IPS-18c (cell line): ENCODE data around the gene ITFG1.
"Not testable (repeated sequence)": the region's sequence is repeated elsewhere in the genome, so short reads cannot be mapped to it uniquely, and the experiment has no call there.

Experiments
- H3K4me3 ChIP-seq: 2 replicates; pipeline ENCODE4 v1.7.0; 2013; ENCODE audit warnings: low read depth, mild to moderate bottlenecking, low read length, moderate library complexity; ENCODE audit not compliant: insufficient read depth
- H3K9me3 ChIP-seq: one replicate; pipeline ENCODE4 v1.6.1; 2013; ENCODE audit warnings: mild to moderate bottlenecking, low read length, moderate library complexity; ENCODE audit not compliant: control insufficient read depth, insufficient read depth

Gene ITFG1

GRCh38 chr16:47241061-47241460 is 219.8 kb downstream of the ITFG1 start:
- H3K9me3 ChIP-seq = no peaks in the 10 kb centered on the region
- no peak overlapping the region for H3K4me3 ChIP-seq

- H3K4me3 ChIP-seq = no peak overlapping the region
Observed at GRCh38 chr16:47236716-47237115, 224.1 kb downstream of the ITFG1 start.

GRCh38 chr16:47230296-47230695 is 230.6 kb downstream of the ITFG1 start:
- Histone ChIP-seq H3K4me3 (no peak overlapping the region), H3K9me3 (no peaks in the 10 kb centered on the region)

More at GRCh38 chr16:47236716-47237115, 224.1 kb downstream of the ITFG1 start:
- H3K9me3 ChIP-seq = no peaks in the 10 kb centered on the region

- Histone ChIP-seq H3K4me3 (no peak overlapping the region), H3K9me3 (no peaks in the 10 kb centered on the region)
Observed at GRCh38 chr16:47229053-47230050, 231.5 kb downstream of the ITFG1 start.

- Histone ChIP-seq H3K9me3 (no peaks in the 10 kb centered on the region), H3K4me3 (no peak overlapping the region)
Observed at GRCh38 chr16:47228241-47228640, 232.6 kb downstream of the ITFG1 start.

- H3K9me3 ChIP-seq = no peaks in the 10 kb centered on the region
Observed at GRCh38 chr16:47213761-47214440, 247.0 kb downstream of the ITFG1 start.

GRCh38 chr16:47211218-47211617 is 249.6 kb downstream of the ITFG1 start:
- H3K4me3 ChIP-seq = no peak overlapping the region
- no peaks in the 10 kb centered on the region for H3K9me3 ChIP-seq

More at GRCh38 chr16:47213761-47214440, 247.0 kb downstream of the ITFG1 start:
- no peak overlapping the region for H3K4me3 ChIP-seq

GRCh38 chr16:47204736-47205504 is 255.9 kb downstream of the ITFG1 start:
- H3K4me3 ChIP-seq = no peak overlapping the region
- no peaks in the 10 kb centered on the region for H3K9me3 ChIP-seq

GRCh38 chr16:47203433-47203832 is 257.4 kb downstream of the ITFG1 start:
- not testable (repeated sequence) for H3K4me3 ChIP-seq, H3K9me3 ChIP-seq

- no peaks in the 10 kb centered on the region for H3K9me3 ChIP-seq
Observed at GRCh38 chr16:47198180-47198575, 262.7 kb downstream of the ITFG1 start.

GRCh38 chr16:47197536-47198179 is 263.2 kb downstream of the ITFG1 start:
- Histone ChIP-seq H3K9me3 (no peaks in the 10 kb centered on the region), H3K4me3 (no peak overlapping the region)

More at GRCh38 chr16:47198180-47198575, 262.7 kb downstream of the ITFG1 start:
- H3K4me3 ChIP-seq = no peak overlapping the region

- no peaks in the 10 kb centered on the region for H3K9me3 ChIP-seq
- no peak overlapping the region for H3K4me3 ChIP-seq
Observed at GRCh38 chr16:47196457-47196856, 264.4 kb downstream of the ITFG1 start.

- Histone ChIP-seq H3K9me3 (no peaks in the 10 kb centered on the region), H3K4me3 (no peak overlapping the region)
Observed at GRCh38 chr16:47182318-47182717, 278.5 kb downstream of the ITFG1 start.

GRCh38 chr16:47181066-47181465 is 279.8 kb downstream of the ITFG1 start:
- not testable (repeated sequence) for H3K9me3 ChIP-seq, H3K4me3 ChIP-seq

- Histone ChIP-seq H3K4me3 (no peak overlapping the region), H3K9me3 (no peaks in the 10 kb centered on the region)
Observed at GRCh38 chr16:47180073-47180472, 280.8 kb downstream of the ITFG1 start.

- H3K4me3 ChIP-seq = no peak overlapping the region
- H3K9me3 ChIP-seq = no peaks in the 10 kb centered on the region
Observed at GRCh38 chr16:47175152-47175551, 285.7 kb downstream of the ITFG1 start.
